ENCODE results near the gene C20orf204.
"Not testable (repeated sequence)": the region's sequence is repeated elsewhere in the genome, so short reads cannot be mapped to it uniquely, and the experiment has no call there.

The C20orf204 gene

GRCh38 chr20:64084685-64085152 lies 48.7 kb downstream of the C20orf204 start:
- DNase-seq (ENCODE audit: low spot score), result no peak

- DNase-seq (ENCODE audit: low spot score), result no peak
These were observed 50.8 kb downstream of the C20orf204 start for GRCh38 chr20:64086801-64087200.

- DNase-seq (ENCODE audit: low spot score), result not testable (repeated sequence)
These were observed 51.3 kb downstream of the C20orf204 start for GRCh38 chr20:64087226-64087825.

- not testable (repeated sequence) for DNase-seq (ENCODE audit: low spot score)
These were observed 52.6 kb downstream of the C20orf204 start for GRCh38 chr20:64088586-64088985.
